OCI-LY7 (cell line): Measurements from ENCODE around the gene PAMR1. TPM values are rescaled to one million over a fixed set of nuclear protein-coding genes. Genes with fewer than 3 reads are reported as not detected.

ENCODE experiments used
- BruUV-seq: library from RNA; stranded (reverse); fragments of 400-500 nt; replicated peaks from 2 replicates; lab custom pipeline; 2021; lab: Mats Ljungman, UMichigan
- CTCF ChIA-PET: fragments of 300-600 bp; sonication (Branson Sonifier 250); formaldehyde crosslinking; loops from one replicate; lab custom pipeline; 2022; ENCODE audit warnings: antibody characterized with exemption; ENCODE audit not compliant: unreplicated experiment; lab: Charles Lee
- POLR2A ChIA-PET: fragments of 300-600 bp; sonication (Branson Sonifier 250); formaldehyde crosslinking; loops from one replicate; lab custom pipeline; 2022; ENCODE audit warnings: antibody characterized with exemption; lab: Charles Lee
- DNase-seq: peaks from one replicate; pipeline ENCODE4 v3.0.0-alpha.2; 2015; ENCODE audit warnings: low spot score
- H2AFZ ChIP-seq: fragments of 200-600 bp; sonication (generic), shearing (Covaris generic); 2 replicates; pipeline ENCODE4 v1.6.1; 2014; ENCODE audit warnings: mild to moderate bottlenecking, antibody characterized with exemption, low read length, moderate library complexity
- H3K27ac ChIP-seq: fragments of 200-600 bp; sonication (generic); 2 replicates; pipeline ENCODE4 v1.5.1; 2014; ENCODE audit warnings: mixed run types, low read depth, mild to moderate bottlenecking, moderate library complexity, low read length, inconsistent platforms; ENCODE audit not compliant: poor library complexity, severe bottlenecking
- H3K36me3 ChIP-seq: fragments of 200-600 bp; sonication (generic); 2 replicates; pipeline ENCODE4 v1.6.1; 2014; ENCODE audit warnings: mild to moderate bottlenecking, antibody characterized with exemption, low read length, moderate library complexity, mixed read lengths; ENCODE audit not compliant: insufficient read depth
- H3K4me1 ChIP-seq: fragments of 200-600 bp; sonication (generic); 2 replicates; pipeline ENCODE4 v1.5.1; 2014; ENCODE audit warnings: mild to moderate bottlenecking, low read length; ENCODE audit not compliant: insufficient read depth, poor library complexity, severe bottlenecking
- H3K4me2 ChIP-seq: fragments of 200-600 bp; sonication (generic); 2 replicates; pipeline ENCODE4 v1.6.1; 2014; ENCODE audit warnings: mild to moderate bottlenecking, low read length
- H3K4me3 ChIP-seq: fragments of 200-600 bp; sonication (generic); 2 replicates; pipeline ENCODE4 v1.5.1; 2014; ENCODE audit warnings: mild to moderate bottlenecking, low read depth, low read length; ENCODE audit not compliant: poor library complexity, severe bottlenecking
- H3K79me2 ChIP-seq: fragments of 200-600 bp; sonication (generic); 2 replicates; pipeline ENCODE4 v1.6.1; 2016; ENCODE audit warnings: low read depth, mild to moderate bottlenecking, low read length, moderate library complexity, mixed read lengths; ENCODE audit not compliant: insufficient read depth
- H3K9me2 ChIP-seq: fragments of 200-600 bp; sonication (generic); 2 replicates; pipeline ENCODE4 v1.6.1; 2016; ENCODE audit warnings: mild to moderate bottlenecking, low read length, mixed read lengths; ENCODE audit not compliant: insufficient read depth
- H3K9me3 ChIP-seq: fragments of 200-600 bp; sonication (generic); 2 replicates; pipeline ENCODE4 v1.6.1; 2014; ENCODE audit warnings: mild to moderate bottlenecking, mixed run types, low read length, mixed read lengths
- H4K20me1 ChIP-seq: fragments of 200-600 bp; sonication (generic); 2 replicates; pipeline ENCODE4 v1.6.1; 2014; ENCODE audit warnings: mild to moderate bottlenecking, antibody characterized with exemption, low read length, moderate library complexity, mixed read lengths; ENCODE audit not compliant: insufficient read depth
- CTCF ChIP-seq: fragments of 200-600 bp; sonication (generic); conservative IDR thresholded peaks from 2 replicates; pipeline ENCODE4 v1.5.1; 2014; ENCODE audit warnings: mild to moderate bottlenecking, antibody characterized with exemption, low read length, moderate library complexity, mixed read lengths
- EZH2phosphoT487 ChIP-seq: fragments of 200-600 bp; sonication (generic); IDR thresholded peaks from 2 replicates; pipeline ENCODE4 v1.6.1; 2018; ENCODE audit warnings: low read depth, borderline replicate concordance, mild to moderate bottlenecking, mixed run types, antibody characterized with exemption, low read length, moderate library complexity, mixed read lengths
- intact Hi-C: fragments of 100-400 bp; cut with micrococcal nuclease; formaldehyde crosslinking; loops from one replicate; pipeline ENCODE4 v1.10.0; 2022; ENCODE audit not compliant: unreplicated experiment
- total RNA-seq, 2 experiments: library from RNA; depleted of rRNA in 1 of 2; stranded (reverse); fragments of >200 nt in 1 of 2; shearing (Covaris generic) in 1 of 2; gene quantifications; 2 replicates each; pipeline ENCODE4 v1.2.3, GENCODE V29; 2014 to 2022

PAMR1 gene
- total RNA-seq, 2 experiments from 2014 or later = not detected

GRCh38 chr11:35464308-35464707 is 61.1 kb downstream of the PAMR1 start:
- TF ChIP-seq CTCF = no peak
- no peak for TF ChIP-seq EZH2phosphoT487
- H3K4me1 ChIP-seq = no peaks in the 10 kb centered on the region
- no peaks in the 10 kb centered on the region for H4K20me1 ChIP-seq
- DNase-seq = no peak
- POLR2A ChIA-PET = no interaction called here
- no peak overlapping the region for H3K4me2 ChIP-seq
- H3K36me3 ChIP-seq = no peaks in the 10 kb centered on the region
- H3K79me2 ChIP-seq = no peaks in the 10 kb centered on the region
- intact Hi-C loops = no loop called here
- no peak overlapping the region for H3K27ac ChIP-seq
- H3K9me3 ChIP-seq = no peaks in the 10 kb centered on the region
- H3K4me3 ChIP-seq = no peak overlapping the region
- H2AFZ ChIP-seq = no peak overlapping the region
- H3K9me2 ChIP-seq = no peaks in the 10 kb centered on the region
- no TSS peak for BruUV-seq
- CTCF ChIA-PET = no interaction called here

GRCh38 chr11:35463331-35463751 is 62.1 kb downstream of the PAMR1 start:
- H3K4me3 ChIP-seq = no peak overlapping the region
- POLR2A ChIA-PET = no interaction called here
- H4K20me1 ChIP-seq = no peaks in the 10 kb centered on the region
- DNase-seq = no peak
- H3K9me3 ChIP-seq = no peaks in the 10 kb centered on the region
- H3K79me2 ChIP-seq = no peaks in the 10 kb centered on the region
- no peaks in the 10 kb centered on the region for H3K36me3 ChIP-seq
- BruUV-seq = no TSS peak
- intact Hi-C loops = no loop called here
- H3K4me1 ChIP-seq = no peaks in the 10 kb centered on the region
- no peaks in the 10 kb centered on the region for H3K9me2 ChIP-seq
- H2AFZ ChIP-seq = no peak overlapping the region
- CTCF ChIA-PET = no interaction called here
- no peak for TF ChIP-seq CTCF
- TF ChIP-seq EZH2phosphoT487 = no peak
- H3K27ac ChIP-seq = no peak overlapping the region
- H3K4me2 ChIP-seq = no peak overlapping the region

GRCh38 chr11:35461917-35462538 is 63.4 kb downstream of the PAMR1 start:
- TF ChIP-seq CTCF = no peak
- no peak for TF ChIP-seq EZH2phosphoT487
- H3K4me1 ChIP-seq = no peaks in the 10 kb centered on the region
- ChIA-PET CTCF (no interaction called here), POLR2A (no interaction called here)
- no peak overlapping the region for H3K4me3 ChIP-seq
- BruUV-seq = no TSS peak
- no peak overlapping the region for H2AFZ ChIP-seq
- no peak overlapping the region for H3K4me2 ChIP-seq
- H4K20me1 ChIP-seq = no peaks in the 10 kb centered on the region
- H3K27ac ChIP-seq = no peak overlapping the region
- no peaks in the 10 kb centered on the region for H3K79me2 ChIP-seq
- H3K9me2 ChIP-seq = no peaks in the 10 kb centered on the region
- intact Hi-C loops = no loop called here
- no peaks in the 10 kb centered on the region for H3K36me3 ChIP-seq
- no peak for DNase-seq
- H3K9me3 ChIP-seq = no peaks in the 10 kb centered on the region
